HG03159 (cell line): ENCODE measurements around the gene C1orf94.
"Not testable (repeated sequence)": the region's sequence is repeated elsewhere in the genome, so short reads cannot be mapped to it uniquely, and the experiment has no call there.

Source experiments
- ATAC-seq: cut with Tn5 transposase; IDR thresholded peaks from one replicate; pipeline ENCODE4 v1.9.1; 2021; ENCODE audit warnings: mild to moderate bottlenecking, moderate library complexity; ENCODE audit not compliant: unreplicated experiment

The C1orf94 gene

DNA sequence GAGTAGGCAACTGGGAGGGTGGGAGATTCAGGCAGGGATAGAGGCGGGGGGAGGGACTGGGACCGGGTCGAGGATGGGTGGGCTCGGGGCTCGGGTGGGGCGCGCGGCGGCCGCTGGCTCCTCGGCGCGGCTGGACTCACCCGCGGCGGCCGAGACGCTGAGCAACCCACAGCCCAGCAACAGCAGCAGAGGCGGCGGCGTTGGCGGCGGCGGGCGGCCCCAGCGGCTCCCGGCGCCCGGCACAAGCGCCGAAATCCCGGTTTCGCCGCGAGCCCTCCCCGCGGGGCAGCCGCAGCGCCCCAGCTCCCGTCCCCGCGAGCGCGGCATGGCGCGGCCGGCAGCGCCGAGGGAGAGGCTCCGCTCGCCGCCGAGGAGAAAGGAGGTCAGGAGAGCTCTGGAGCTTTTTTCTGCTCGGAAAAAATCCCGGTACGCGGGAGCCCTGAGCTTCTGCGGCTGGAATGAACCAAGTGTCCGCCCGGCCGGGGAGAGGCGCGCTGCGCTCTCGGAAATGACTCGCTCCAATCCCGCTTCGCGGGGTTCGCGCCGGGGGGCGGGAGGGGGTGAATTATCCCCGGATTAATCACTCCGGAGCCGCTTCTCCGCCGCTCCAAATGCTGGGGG lies 11.8 kb upstream of the C1orf94 start, which contains the start of gene CSMD2:
Gene CSMD2, minus strand, starts transcription at position 460 of the 621 bp plus-strand sequence. Its CDS starts 133 bp downstream, at position 327.
- ATAC-seq = no peak

DNA sequence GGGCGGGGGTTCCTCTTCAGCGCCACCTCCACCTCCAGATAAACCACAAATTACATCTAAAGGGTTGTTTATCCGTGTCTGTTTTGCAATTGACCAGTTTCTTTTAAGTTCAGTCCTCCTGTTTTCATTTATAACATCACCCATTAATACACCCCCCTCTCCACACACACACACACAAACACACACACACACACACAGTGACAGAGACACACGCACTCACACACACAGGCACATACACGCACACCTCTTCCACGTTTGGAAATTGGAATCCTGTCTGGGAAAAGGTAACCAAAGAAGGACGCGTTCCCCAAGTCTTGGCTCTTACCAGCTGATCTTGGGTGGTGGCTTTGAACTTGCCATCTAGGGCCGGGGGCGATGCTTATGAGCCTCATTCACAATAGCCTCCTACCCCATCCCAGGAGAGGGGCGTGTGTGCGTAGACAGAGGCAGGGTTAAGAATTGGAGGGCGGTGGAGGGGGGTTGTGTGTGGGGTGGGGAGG lies 11.2 kb upstream of the C1orf94 start:
- no peak for ATAC-seq

DNA sequence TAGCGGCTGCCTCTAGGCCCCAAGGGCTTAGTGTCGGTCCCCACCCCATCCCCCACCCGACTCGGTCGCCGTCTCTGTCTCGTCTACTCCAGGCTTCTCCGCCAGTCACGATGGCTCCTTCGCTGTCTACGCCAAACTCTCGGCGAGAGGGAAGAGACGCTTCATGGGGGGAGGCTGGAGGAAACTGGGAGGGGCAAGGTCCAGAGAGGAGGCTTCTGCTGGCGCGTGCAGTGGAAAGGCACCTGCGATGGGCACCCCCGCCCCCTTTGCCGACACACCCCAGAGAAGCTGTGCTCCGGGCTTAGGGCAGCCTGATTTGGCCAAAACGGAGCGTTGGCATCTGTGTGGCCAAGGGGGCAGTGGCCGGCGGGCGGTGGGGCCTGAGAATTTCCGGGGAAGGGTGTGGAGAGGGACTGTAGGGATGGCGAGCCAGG lies 10.5 kb upstream of the C1orf94 start:
- ATAC-seq = no peak

DNA sequence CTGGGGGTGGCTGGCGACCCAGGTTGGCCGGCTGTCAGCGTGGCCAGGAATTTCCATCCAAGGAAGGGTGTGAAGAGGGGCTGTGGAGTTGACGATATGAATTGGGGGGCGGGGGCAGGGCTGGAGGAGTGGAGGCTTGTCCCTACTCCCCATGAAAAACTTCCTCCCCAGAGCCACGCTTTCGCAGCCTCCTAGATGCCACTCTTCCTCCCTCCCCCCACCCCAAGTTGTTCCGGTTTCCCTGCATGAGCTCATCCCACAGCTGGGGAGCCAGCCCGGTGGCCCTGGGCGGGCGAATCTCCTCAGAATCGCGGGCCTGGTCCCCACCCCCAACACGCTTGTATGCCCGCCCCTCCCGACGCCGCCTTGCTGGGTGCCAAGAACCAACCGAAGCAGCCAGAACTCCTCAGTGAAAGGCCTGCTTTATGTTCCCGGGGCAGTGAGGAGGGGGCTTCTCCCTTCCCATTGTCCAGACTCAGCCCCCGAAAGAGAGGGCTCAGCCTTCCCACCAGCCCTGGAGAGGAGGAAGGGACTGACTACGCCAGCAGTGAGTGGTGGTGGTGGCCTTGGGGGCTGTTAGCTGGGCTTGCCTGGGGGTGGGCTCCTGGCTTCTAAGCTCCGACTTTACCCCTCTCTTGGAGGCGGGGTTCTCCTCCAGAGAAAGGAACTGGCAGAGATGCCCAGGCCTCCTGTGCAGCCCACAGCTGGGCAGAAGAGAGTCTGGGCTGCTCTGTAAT lies 9.9 kb upstream of the C1orf94 start:
- no peak for ATAC-seq

DNA sequence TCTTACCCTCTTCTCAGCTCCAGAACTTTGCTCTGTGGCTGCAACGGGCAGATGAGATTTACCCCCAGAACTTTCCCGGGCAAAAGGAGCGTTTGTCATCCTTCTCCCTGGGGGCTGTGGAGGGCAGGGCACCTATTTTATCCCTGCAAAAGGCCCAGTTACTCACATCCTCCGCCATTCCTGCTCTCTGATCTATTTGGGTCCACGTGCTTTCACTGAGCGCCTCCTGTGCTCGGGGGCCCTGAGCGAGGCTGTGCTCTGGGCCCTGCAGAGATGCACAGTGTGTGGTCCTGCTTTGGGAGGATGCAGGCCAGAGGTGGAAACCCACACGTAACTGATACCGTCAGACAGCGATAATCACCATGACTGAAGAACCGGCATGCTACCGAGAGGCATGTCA lies 9.3 kb upstream of the C1orf94 start:
- ATAC-seq = no peak

DNA sequence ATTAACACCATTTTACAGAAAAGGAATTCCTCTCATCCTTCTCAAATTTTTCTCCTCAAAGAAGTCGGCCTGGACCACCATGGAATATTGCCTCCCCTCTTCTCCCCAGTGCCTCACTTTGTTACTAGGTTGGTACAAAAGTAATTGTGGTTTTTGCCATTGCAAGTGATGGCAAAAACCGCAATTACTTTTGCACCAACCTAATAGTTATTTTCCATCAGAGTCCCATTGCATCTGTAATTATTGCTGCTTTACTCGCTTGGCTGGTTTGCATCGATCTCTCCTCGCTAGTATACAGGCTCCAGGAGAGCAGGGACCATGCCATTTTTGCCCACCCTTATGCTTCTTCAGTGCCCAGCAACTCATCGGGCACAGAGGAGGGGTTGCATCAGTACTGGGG lies 963 bp upstream of the C1orf94 start:
- ATAC-seq = no peak

DNA sequence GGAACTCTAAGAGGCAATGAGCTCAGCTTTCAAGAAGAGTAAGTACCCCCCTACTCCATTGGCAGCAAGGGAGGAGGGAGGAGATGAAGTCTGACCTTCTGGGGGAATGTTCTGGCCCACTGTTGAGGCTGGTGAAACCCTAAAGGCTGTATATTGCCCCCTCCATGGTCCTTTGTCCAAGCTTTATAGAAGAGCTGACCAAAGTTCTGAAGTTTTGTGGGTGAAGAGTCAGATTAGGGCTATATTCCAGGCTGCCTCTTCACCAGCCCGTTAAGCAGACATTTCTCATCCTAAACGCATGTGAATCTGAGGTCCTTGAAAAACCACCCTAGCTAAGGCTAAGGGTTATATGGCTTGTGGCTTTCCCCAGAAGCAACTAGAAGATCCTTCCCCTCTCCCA lies 1.4 kb downstream of the C1orf94 start:
- no peak for ATAC-seq

DNA sequence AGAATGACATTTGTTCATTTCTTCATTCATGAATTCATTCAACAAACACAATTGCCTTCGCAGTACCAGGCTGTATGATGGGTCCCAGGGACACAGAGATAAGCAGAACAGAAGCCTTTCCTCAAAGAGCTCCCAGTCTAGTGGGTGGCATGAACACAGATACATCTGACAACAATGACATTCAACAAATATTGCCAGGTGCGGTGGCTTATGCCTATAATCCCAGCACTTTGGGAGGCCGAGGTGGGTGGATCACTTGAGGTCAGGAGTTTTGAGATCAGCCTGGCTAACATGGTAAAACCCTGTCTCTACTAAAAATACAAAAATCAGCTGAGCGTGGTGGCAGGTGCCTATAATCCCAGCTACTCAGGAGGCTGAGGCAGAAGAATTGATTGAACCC lies 6.7 kb downstream of the C1orf94 start:
- not testable (repeated sequence) for ATAC-seq

DNA sequence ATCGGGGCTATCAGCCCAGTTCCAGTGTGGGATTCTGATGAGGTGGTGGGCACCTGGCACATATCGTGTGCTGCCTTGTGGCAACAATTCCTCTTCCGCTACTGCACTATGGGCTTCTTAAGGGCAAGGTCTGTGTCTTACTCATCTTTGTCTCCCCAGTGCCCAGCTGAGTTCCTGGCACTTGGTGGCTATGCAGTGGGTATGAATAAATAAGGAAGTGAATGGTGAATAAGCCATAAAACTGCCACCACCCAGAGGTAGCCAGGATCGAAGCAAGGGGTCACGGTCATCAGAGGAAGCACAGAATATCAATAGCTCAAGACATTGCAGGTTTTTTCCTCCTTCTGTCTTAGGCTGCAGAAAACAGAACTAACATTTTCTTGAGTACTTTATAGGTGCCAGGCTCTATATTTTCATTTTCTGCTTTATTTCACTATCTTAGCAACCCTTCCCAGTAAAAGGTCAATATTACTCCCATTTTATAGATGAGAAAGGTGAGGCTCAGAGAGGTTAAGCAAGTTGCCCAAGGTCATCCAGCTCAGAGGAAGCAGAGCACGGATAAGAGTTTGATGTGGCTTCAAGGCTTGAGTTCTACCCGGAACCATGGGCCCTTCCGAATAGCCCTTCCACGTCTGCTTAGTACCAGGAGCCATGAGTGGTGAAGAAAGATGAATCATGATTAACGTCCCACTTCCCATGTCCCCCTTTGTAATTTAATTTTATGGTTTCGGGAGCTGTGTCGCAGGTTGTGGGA lies 10.2 kb downstream of the C1orf94 start:
- ATAC-seq = no peak

DNA sequence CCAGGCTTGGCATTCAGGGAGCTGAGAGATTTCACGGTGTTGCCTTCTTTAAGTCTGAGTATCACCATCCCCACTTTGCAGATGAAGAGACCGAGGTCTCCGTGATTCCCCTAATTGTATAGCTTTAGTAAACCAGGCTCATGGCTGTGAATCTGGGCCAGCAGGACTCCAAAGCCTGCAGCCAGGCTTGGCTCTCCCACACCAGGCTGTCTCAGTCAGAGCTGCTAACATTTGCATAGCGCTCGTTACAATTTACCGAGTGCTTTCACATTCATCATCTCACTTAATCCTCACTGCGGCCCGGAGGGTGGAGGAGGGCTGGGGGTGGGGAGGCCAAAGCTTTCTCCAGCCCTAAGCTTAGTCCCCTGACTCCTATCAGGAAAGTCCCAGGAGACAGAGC lies 11.7 kb downstream of the C1orf94 start:
- no peak for ATAC-seq

DNA sequence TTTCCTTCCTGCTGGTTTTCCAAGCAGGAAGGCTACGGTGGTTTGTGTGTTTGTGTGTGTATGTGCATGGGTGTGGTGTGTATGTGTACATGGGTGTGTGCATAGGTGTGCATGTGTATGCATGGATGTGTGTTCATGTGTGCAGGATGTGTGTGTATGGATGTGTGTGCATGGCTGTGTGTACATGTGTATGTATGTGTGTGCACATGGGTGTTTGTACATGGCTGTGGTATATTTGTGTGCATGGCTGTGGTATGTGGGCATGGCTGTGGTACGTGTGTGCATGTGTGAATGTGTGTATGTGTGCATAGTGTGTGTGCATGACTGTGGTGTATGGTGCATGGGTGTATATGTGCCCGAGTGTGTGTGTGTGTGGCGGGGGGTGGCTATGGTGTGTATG lies 12.3 kb downstream of the C1orf94 start:
- ATAC-seq = no peak

DNA sequence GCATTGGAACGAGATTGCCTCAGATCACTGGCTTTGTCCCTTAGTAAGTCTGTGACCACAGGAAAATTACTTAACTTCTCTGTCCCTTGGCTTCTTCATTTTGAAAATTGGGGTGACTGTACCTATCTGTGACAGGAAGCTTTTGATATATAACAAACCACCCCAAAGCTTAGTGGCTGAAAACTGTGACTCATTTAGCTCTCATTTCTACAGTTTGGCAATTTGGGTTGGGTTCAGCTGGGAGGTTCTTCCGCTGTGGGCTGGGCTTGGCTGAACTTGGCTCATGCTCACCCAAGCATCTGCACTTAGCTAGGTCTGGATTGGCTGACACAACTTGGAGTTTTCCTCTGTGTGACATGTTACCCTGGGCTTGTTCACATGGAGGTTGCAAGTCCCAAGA lies 14.0 kb downstream of the C1orf94 start:
- ATAC-seq = no peak

DNA sequence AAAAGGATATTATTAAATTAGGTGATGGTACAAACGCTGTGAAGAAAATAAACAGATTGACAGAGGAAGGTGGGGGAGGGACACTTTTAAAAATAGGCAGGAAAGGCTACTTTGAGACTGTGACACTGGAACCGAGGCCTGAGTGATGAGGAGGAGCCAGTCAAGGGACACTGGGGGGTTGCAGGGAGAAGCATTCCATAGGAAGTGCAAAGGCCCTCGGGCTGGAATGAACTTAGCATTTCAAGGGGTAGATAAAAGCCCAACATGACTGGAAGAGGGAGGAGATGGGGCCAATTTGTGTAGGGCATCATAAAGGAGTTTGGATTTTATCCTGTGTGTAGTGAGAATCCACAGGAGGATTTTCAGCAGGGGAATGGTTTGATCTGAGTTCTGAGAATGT lies 15.9 kb downstream of the C1orf94 start:
- no peak for ATAC-seq

DNA sequence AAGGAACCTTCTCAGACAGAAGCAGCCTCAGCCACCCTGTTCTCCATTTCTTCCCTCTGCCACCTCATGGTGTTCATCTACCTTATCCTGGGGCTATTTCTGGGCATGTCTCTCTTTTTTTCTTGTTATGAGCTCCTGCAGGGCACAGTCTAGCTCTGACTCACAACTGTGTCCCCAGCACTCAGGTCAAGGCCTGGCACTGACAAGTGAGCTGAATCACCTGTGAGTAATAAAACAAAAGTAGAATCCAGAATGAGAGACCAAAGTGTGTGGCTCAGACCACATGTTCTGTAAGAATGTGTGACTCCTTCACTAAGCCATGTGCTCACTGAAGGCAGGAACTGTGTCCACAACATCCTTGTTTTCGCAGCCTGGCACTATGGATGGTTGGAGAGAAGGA lies 23.2 kb downstream of the C1orf94 start:
- no peak for ATAC-seq

DNA sequence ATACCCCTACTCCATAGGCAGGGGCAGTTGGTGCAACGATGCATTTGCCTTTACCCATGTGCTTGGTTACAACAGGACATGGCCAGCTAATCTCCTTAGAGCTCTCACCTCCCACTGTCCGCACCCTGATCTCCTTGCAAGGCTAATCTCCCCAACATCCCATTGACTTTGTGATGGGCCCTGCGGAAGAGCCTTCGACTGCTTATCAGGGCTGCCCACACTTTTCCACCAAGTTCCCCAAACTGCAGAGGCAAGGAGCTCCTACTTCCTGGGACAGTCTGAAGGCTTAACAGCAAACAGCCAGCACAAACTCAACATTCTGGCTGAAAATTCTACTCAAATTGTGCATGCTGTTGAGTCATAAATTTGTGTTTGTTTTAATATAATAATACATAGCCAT lies 36.0 kb downstream of the C1orf94 start:
- no peak for ATAC-seq

DNA sequence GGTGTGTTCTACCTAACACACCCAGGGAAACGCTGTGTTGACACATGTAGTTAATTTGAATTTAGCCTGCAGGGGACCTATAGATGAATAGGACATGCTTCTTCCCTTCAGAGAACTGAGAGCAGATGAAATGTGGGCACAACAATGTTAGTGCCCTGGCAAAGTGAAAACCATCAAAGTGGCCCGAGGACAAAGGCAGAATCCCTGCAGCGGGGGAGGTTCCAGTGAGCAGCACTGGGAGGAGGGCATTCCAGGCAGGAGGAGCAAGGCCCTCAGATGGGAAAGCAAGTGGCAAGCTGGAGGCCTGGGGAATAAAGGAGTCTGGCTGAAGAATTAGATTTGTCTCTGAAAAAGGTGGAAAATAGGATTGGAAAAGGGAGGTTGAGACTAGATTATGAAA lies 37.2 kb downstream of the C1orf94 start:
- ATAC-seq = no peak

DNA sequence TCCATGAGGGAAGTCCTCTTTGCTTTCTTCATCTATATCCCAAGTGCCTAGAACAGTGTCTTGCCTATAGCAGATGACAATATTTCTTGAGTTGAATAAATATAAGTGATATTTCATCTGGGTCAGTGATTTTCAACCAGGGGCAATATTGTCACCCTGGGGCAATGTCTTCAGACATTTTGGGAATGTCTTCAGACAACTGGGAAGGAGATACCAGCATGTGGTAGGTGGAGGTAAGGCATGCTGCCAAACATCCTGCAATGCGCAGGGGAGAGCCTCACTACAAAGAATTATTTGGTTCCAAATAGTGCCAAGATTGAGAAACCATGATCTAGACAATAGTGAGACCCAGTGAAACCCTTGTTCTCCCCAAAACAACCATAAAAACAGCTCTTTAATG lies 54.7 kb downstream of the C1orf94 start:
- ATAC-seq = no peak

DNA sequence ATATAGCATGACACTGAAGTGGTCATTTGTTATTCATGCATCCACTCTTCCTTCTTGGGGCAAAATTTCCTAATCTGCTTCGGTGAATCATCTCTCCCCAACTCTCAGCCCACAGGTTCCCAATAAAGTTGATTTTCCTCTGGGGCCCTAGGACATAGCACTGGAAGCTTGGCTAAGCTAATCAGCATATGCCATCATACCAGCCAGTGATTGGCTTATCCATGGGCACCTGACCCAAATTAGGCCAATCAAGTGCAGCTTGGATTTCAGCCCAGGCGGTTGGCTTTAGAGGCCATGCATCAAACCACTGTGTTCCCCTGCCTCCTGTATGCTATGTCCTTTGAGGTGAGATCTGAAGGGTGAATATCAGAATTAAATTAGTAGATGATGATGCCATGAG lies 58.9 kb downstream of the C1orf94 start:
- ATAC-seq = no peak

DNA sequence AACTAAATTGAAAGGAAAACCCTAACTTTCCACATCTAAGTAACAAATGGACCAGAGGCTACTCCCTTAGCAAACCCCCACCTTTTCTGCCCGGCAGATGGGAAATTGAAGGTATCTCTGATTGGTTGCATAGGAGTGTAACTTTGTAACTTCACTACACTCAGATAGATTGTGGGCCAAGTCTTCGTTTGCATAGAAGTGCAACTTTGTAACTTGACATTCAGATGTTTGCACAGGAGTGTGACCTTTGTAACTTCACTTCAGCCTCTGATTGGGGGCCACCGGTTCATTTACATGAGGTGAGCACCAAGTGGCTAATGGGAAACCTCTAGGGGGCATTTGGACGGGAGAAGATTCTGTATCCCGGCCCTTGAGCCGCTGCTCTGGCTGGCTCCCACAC lies 59.4 kb downstream of the C1orf94 start:
- ATAC-seq = no peak

DNA sequence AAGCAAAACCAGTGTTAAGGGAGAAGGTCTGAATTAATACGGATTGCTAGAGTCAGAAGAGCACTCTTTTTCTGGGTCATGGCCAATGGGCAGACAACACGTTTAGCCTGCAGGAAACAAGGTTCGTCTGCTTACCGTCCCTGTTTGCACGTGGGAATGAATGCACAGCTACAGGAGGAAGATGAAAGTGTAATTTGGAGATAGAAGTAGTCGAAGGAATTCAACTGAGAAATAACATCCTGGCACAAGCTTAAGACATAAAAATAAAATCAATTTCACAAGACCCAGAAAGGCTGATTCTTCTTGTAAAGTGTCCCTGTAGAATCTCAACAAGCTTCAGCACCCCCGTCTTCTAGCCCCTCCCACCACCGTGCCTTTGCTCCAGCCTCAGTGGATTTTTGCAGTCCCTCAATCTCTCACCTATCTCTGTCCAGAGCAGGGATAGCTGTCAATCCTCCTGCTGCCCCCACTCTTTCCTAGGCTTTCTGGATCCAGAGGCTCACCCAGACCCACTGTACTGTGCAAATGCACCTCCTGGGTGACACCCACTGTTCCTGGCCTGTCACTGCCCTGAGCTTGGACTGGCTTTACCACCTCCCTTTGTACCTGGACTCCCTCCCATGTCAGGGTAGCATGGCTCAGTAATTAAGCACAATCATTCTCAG lies 60.6 kb downstream of the C1orf94 start:
- ATAC-seq = no peak

DNA sequence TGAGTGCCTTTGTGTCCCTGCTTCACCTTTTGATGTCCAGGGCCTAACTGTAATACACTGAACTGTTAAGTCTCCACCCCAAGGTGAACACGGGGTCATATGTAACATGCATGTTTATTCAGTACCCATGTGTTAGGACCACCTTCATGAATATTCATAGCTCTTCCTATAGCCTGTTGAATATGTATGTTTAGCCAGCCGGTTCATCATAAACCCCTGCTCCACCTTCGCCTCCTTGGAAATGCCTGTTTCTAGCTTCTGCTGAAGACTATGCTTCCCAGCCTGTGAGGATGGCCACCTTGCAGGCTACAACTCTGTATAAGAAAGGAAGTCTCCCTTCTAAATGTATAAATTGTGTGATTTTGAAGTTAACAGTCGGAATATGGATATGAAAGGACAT lies 69.3 kb downstream of the C1orf94 start:
- no peak for ATAC-seq
